A549 (cell line): ENCODE data around the gene LINGO4. TPM values are rescaled to one million over a fixed set of nuclear protein-coding genes. Genes with fewer than 3 reads are reported as not detected.

Experiments
- ATAC-seq, 2 experiments: fragments of 200-7000 bp in 1 of 2; fragments of >200 bp in 1 of 2; cut with Nextera tagmentation in 1 of 2; cut with Tn5 transposase in 1 of 2; 3 replicates each; pipeline versions ENCODE4 v1.8.0 to v1.9.1; 2018 to 2020; ENCODE audit warnings: mild to moderate bottlenecking in 1 of 2, moderate library complexity in 1 of 2
- CTCF ChIA-PET: fragments of 300-600 bp; sonication (Branson Sonifier 250); formaldehyde crosslinking; extraction: SDS; loops from one replicate; lab custom pipeline; 2021; ENCODE audit warnings: antibody characterized with exemption, inconsistent platforms; lab: Yijun Ruan, JAX
- POLR2A ChIA-PET: fragments of 350-600 bp; formaldehyde crosslinking; extraction: SDS; loops from one replicate; lab custom pipeline; 2021; ENCODE audit warnings: antibody characterized with exemption, inconsistent platforms; lab: Yijun Ruan, JAX
- DNase-seq, 2 experiments: peaks; one replicate each; pipeline versions ENCODE4 v3.0.0 to v3.0.0-alpha.2; 2011 to 2016; ENCODE audit warnings: low read depth in 1 of 2, low spot score in 1 of 2
- FAIRE-seq: peaks from 2 replicates; lab custom pipeline; 2011; peaks lifted over from hg19 to GRCh38; lab: Jason Lieb, UNC
- H3K27ac ChIP-seq, 2 experiments: fragments of >200 bp; sonication (Bioruptor Twin); formaldehyde crosslinking; 3 replicates each; pipeline ENCODE4 v1.5.1; 2016 to 2017
- H3K4me1 ChIP-seq: fragments of >200 bp; sonication (Bioruptor Twin); formaldehyde crosslinking; 3 replicates; pipeline ENCODE4 v1.6.1; 2016
- H3K4me2 ChIP-seq: fragments of >200 bp; sonication (Bioruptor Twin); formaldehyde crosslinking; 3 replicates; pipeline ENCODE4 v1.6.1; 2016
- H3K4me3 ChIP-seq: fragments of >200 bp; sonication (Bioruptor Twin); formaldehyde crosslinking; 3 replicates; pipeline ENCODE4 v1.5.1; 2016
- H3K9me3 ChIP-seq: fragments of >200 bp; sonication (Bioruptor Twin); formaldehyde crosslinking; 3 replicates; pipeline ENCODE4 v1.6.1; 2016
- CBX2 ChIP-seq: fragments of 200-600 bp; sonication (generic); IDR thresholded peaks from 2 replicates; pipeline ENCODE4 v1.6.1; 2016; ENCODE audit warnings: low read depth, mild to moderate bottlenecking, borderline replicate concordance
- CTCF ChIP-seq: fragments of >200 bp; sonication (Bioruptor Twin); formaldehyde crosslinking; IDR thresholded peaks from 3 replicates; pipeline ENCODE4 v1.5.1; 2016
- EHF ChIP-seq: fragments of 250-450 bp; sonication (Bioruptor Pico); IDR thresholded peaks from 2 replicates; pipeline ENCODE4 v1.5.0; 2020; ENCODE audit warnings: mild to moderate bottlenecking
- ELK1 ChIP-seq: fragments of 150-350 bp; IDR thresholded peaks from 2 replicates; pipeline ENCODE4 v1.6.1; 2014; ENCODE audit warnings: low read depth, mild to moderate bottlenecking, low read length
- EP300 ChIP-seq, 2 experiments: fragments of >200 bp; sonication (Bioruptor Twin); formaldehyde crosslinking; IDR thresholded peaks; 2 replicates in 1 of 2; 3 replicates in 1 of 2; pipeline ENCODE4 v1.6.1; 2016 to 2017
- FOSB ChIP-seq: fragments of 250-450 bp; sonication (Bioruptor Pico); IDR thresholded peaks from 2 replicates; pipeline ENCODE4 v1.5.0; 2020; ENCODE audit warnings: mild to moderate bottlenecking, moderate library complexity
- HMGXB4 ChIP-seq: fragments of 250-450 bp; sonication (Bioruptor Pico); IDR thresholded peaks from 2 replicates; pipeline ENCODE4 v1.5.0; 2021; ENCODE audit warnings: mild to moderate bottlenecking, moderate library complexity, borderline replicate concordance
- HOXA7 ChIP-seq: fragments of 250-450 bp; sonication (Bioruptor Pico); IDR thresholded peaks from 2 replicates; pipeline ENCODE4 v1.5.0; 2020; ENCODE audit warnings: mild to moderate bottlenecking, moderate library complexity
- MAFK ChIP-seq: fragments of 450-650 bp; IDR thresholded peaks from 2 replicates; pipeline ENCODE4 v1.6.1; 2014; ENCODE audit not compliant: partially characterized antibody
- NFE2L2 ChIP-seq: fragments of 150-350 bp; conservative IDR thresholded peaks from 2 replicates; pipeline ENCODE4 v1.6.1; 2014; ENCODE audit warnings: low read length
- PBX3 ChIP-seq: IDR thresholded peaks from 2 replicates; pipeline ENCODE4 v1.6.1; 2012
- RAD21 ChIP-seq, 2 experiments: fragments of >200 bp in 1 of 2; sonication (Bioruptor Twin) in 1 of 2; formaldehyde crosslinking in 1 of 2; IDR thresholded peaks in 1 of 2; conservative IDR thresholded peaks in 1 of 2; 2 replicates in 1 of 2; 3 replicates in 1 of 2; pipeline ENCODE4 v1.6.1; 2012 to 2018; ENCODE audit warnings: inconsistent platforms in 1 of 2
- RNF2 ChIP-seq: fragments of 200-600 bp; sonication (generic); IDR thresholded peaks from 2 replicates; pipeline ENCODE4 v1.6.1; 2016; ENCODE audit warnings: low read depth, mild to moderate bottlenecking, antibody characterized with exemption, moderate library complexity, borderline replicate concordance
- TFCP2L1 ChIP-seq: fragments of 250-450 bp; sonication (Bioruptor Pico); IDR thresholded peaks from 2 replicates; pipeline ENCODE4 v1.5.0; 2021; ENCODE audit warnings: mild to moderate bottlenecking
- ZFP36 ChIP-seq: fragments of 450-650 bp; IDR thresholded peaks from 2 replicates; pipeline ENCODE4 v1.6.1; 2014; ENCODE audit warnings: borderline replicate concordance; ENCODE audit not compliant: partially characterized antibody
- whole genome bisulfite sequencing: methylation state at CpG from one replicate; pipeline ENCODE4 v1.1.6; 2017; ENCODE audit errors: missing lambda C conversion rate; 5-methylcytosine and 5-hydroxymethylcytosine counted together
- polyA plus RNA-seq, 4 experiments: library from polyadenylated mRNA; depleted of rRNA in 3 of 4; stranded (reverse); fragments of >200 nt; fragmentation: RNase III in 1 of 4; extraction: RNeasy Plus Mini Kit Qiagen cat#74134 plus additional on column Dnase treatment in 1 of 4; gene quantifications; 2 replicates in 3 of 4; 3 replicates in 1 of 4; pipeline ENCODE4 v1.2.3, GENCODE V29; 2011 to 2017
- TF ChIP-seq, protein P1 (sequence below): IDR thresholded peaks from 2 replicates; pipeline ENCODE4 v1.6.1; 2012

Gene LINGO4
- polyA plus RNA-seq, 2 of the 4 experiments (the other 2 are of a cell fraction), result not detected

- TF ChIP-seq NFE2L2, result no peak
- Histone ChIP-seq H3K4me2 (peak overlapping the region; percentile 37), H3K4me3 (no peak overlapping the region), H3K27ac (peak overlapping the region in 1 of 2 experiments; percentile 35; a peak in 3 of 6 replicates), H3K4me1 (peaks cover 22% of the 10 kb centered on the region), H3K9me3 (no peaks in the 10 kb centered on the region)
- DNase-seq (no peak), ATAC-seq (no peak), FAIRE-seq (no peak)
- WGBS, result 98% methylated on average over 4 of the region's 4 CpGs
- ChIA-PET POLR2A (interaction anchor here (0.7 kb wide), 1 partner anchor 321 kb away, joined by 6 read pairs; no protein-coding TSS in a partner anchor), CTCF (interaction anchor here (0.6 to 3.0 kb wide), 3 partner anchors 11 to 97 kb away, joined by 3 to 10 read pairs (median 6); partner anchors contain the start of gene THEM5)
Observed at GRCh38 chr1:151831256-151831591, 26.0 kb upstream of the LINGO4 start.

- FAIRE-seq (no peak), DNase-seq (no peak), ATAC-seq (no peak)
- Histone ChIP-seq H3K4me3 (no peak overlapping the region), H3K27ac (no peak overlapping the region), H3K4me1 (peaks cover 22% of the 10 kb centered on the region), H3K9me3 (no peaks in the 10 kb centered on the region), H3K4me2 (no peak overlapping the region)
- POLR2A ChIA-PET, result no interaction called here
- no peak for TF ChIP-seq TFCP2L1 (CRISPR knock-in tag)
- no peak for TF ChIP-seq MAFK
- TF ChIP-seq ZFP36, result no peak
- no peak for TF ChIP-seq PBX3
- TF ChIP-seq, protein P1, sequence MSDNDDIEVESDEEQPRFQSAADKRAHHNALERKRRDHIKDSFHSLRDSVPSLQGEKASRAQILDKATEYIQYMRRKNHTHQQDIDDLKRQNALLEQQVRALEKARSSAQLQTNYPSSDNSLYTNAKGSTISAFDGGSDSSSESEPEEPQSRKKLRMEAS, result no peak
- no peak for TF ChIP-seq HOXA7 (CRISPR knock-in tag)
- TF ChIP-seq CTCF, result no peak
- TF ChIP-seq HMGXB4 (CRISPR knock-in tag), result no peak
- no peak for TF ChIP-seq EP300 (IDR thresholded peaks at IDR 0.05)
- no peak for TF ChIP-seq RAD21 (conservative IDR thresholded peaks at IDR 0.05 in 1 of 2, IDR thresholded peaks at IDR 0.05 in 1 of 2)
- WGBS, result 88% methylated on average over 6 of the region's 6 CpGs
- CTCF ChIA-PET, result interaction anchor here (1.5 to 2.0 kb wide), 2 partner anchors 10 to 13 kb away, joined by 4 to 6 read pairs; no protein-coding TSS in a partner anchor
Observed at GRCh38 chr1:151830055-151830454, 24.8 kb upstream of the LINGO4 start.

DNA sequence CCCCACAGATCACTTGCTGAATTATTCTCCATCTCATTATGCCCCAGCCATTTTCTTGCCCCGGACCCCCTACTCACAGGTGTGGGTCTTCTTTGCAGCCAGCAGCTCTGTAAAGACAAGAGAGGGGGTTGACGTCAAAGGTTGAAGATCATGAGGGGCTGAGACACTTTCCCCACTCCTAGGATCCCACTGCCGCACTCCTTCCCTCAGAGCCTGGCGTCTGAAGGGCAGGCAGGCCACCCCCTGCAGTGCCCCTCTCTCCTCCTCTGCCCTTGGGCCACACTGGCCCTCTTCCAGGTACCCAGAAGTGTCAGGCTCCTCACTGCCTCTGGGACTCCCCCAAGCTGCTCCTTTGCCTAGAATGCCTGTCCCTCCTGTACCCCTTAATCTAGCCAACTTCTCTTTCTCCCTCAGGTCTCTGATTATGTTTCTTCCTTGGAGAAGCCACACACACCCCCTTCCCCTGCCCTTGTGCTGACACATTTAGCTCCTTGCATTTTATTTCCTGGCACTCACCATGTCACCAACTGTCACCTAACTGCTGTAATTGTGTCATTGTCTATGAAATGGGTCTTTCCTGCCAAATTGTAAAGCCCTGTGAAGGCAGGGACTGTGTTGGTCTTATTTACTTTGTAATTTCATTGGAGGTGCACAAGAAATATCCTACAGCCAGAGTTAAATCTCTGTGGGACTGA is 24.3 kb upstream of the LINGO4 start:
- no peak overlapping the region for H3K4me3 ChIP-seq
- DNase-seq, result no peak
- no peaks in the 10 kb centered on the region for H3K9me3 ChIP-seq
- FAIRE-seq, result no peak
- ATAC-seq, result no peak
- 67% methylated on average over 4 of the region's 4 CpGs for WGBS
- ChIA-PET CTCF (interaction anchor here (2.0 kb wide), 1 partner anchor 14 kb away, joined by 4 read pairs; no protein-coding TSS in a partner anchor), POLR2A (no interaction called here)
- TF ChIP-seq TFCP2L1 (CRISPR knock-in tag), result no peak
- no peak for TF ChIP-seq RNF2
- no peak for TF ChIP-seq FOSB (CRISPR knock-in tag)
- no peak for TF ChIP-seq CBX2
- no peak for TF ChIP-seq EHF (CRISPR knock-in tag)
- TF ChIP-seq ELK1, result no peak
- TF ChIP-seq, all 56 proteins: peak for 0
- no peak overlapping the region for H3K27ac ChIP-seq
- peaks cover 22% of the 10 kb centered on the region for H3K4me1 ChIP-seq
- no peak overlapping the region for H3K4me2 ChIP-seq
